Renal cortical epithelial cell (primary cell): ENCODE measurements around the gene RPA1. TPM values are rescaled to one million over a fixed set of nuclear protein-coding genes. Genes with fewer than 3 reads are reported as not detected.
"Not testable (repeated sequence)": the region's sequence is repeated elsewhere in the genome, so short reads cannot be mapped to it uniquely, and the experiment has no call there.

Experiments
- DNase-seq: peaks from one replicate; pipeline ENCODE4 v3.0.0-alpha.2; 2011; ENCODE audit warnings: low read depth
- total RNA-seq: library from RNA; depleted of rRNA; stranded (reverse); fragments of >200 nt; gene quantifications from 2 replicates; pipeline ENCODE4 v1.2.3, GENCODE V29; 2014

Gene RPA1
- total RNA-seq, 1 donor from 2014 or later = 59.5 TPM

GRCh38 chr17:1878419-1879121 lies 48.8 kb downstream of the RPA1 start:
- DNase-seq = no peak

DNA sequence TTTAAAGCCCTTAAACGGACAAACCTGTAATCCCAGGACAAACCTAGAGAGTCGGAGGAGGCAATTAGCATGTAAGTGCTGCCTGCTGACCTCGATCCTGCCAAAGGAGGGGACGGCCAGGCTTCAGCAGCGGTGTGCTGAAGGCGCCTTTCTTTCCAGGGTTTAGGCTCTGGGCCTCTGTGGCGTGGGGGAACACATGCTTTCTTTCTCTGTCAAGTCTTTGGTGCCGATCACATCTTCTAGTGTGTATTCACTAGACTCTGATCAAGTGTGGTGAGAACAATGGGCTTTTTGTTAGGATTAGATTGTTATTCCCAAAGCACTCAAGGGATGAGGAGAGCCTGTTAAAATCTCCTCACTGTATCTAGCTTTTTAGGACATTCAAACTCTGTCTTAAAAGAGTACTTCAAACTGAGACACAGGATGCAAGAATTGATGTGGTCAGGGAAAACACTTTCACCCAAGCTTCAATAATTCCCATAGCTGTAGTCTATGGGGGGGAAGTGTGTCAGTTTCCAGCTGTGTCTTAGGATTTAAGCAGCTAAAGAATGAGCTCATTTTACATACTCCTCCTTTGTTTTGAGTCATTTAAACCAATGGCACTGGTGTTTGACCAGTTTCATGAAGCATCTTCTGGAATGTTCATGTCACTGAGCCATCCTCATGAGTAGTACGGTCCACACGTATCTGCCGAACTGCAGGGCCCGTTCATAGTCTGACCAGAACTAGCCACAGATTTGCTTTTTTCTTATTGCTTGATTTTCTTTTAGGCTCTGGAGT lies 51.2 kb downstream of the RPA1 start:
- no peak for DNase-seq

DNA sequence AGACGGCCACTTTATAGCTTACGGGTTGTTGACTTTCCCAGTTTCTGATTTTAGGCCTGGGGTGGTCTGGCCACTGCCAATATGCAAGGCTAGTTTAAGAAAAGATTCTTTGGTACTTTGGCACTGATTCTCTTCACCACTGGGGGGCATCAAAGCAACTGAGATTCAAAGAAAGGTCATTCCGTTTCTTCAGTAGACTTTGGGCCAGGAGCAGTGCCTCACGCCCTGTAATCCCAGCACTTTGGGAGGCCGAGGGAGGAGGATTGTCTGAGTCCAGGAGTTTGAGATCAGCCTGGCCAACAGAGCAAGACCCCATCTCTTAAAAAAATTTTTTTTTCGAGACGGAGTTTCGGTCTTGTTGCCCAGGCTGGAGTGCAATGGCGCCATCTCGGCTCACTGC lies 53.0 kb downstream of the RPA1 start:
- DNase-seq = peak; percentile 40

DNA sequence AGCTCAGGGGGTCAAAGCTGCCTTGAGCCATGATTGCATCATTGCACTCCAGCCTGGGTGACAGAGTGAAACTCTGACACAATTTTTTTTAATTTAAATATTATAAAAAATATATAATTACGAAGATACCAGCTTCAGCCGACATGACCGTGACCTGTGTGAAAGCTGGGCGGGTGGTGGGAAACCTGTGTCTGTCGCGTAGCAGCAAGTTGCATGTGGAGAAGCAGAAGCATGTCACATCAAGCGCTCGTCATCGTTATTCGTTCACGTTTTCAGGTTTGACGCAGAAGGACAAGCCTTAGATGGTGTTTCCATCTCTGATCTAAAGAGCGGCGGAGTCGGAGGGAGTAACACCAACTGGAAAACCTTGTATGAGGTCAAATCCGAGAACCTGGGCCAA lies 53.7 kb downstream of the RPA1 start:
- no peak for DNase-seq

- no peak for DNase-seq
Measured at GRCh38 chr17:1888741-1889140, 58.9 kb downstream of the RPA1 start.

GRCh38 chr17:1890758-1891450 lies 61.1 kb downstream of the RPA1 start:
- no peak for DNase-seq

DNA sequence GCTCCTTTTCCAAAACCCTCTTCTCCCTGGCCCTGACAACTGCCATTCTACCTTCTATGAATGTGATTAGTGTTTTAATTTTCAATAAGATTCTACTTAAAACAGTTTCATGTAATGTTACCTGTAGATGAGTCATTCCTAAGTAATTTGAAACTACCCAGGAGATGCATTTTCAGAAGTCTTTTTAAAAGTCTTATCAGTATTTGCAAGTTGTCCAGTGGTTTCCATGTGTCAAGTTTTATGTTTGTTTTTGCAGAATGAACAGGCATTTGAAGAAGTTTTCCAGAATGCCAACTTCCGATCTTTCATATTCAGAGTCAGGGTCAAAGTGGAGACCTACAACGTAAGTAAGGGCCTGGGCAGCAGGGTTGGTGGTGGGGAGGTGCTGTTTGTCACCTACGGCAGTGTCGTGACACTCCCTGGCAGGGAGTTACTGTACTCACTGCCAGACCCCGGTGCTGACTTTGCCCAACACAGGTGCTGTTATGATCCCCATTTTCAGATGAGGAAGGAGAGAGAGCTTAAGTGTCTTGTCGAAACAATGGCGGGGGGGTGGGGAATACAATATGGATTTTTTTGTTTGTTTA lies 65.0 kb downstream of the RPA1 start:
- DNase-seq = no peak

DNA sequence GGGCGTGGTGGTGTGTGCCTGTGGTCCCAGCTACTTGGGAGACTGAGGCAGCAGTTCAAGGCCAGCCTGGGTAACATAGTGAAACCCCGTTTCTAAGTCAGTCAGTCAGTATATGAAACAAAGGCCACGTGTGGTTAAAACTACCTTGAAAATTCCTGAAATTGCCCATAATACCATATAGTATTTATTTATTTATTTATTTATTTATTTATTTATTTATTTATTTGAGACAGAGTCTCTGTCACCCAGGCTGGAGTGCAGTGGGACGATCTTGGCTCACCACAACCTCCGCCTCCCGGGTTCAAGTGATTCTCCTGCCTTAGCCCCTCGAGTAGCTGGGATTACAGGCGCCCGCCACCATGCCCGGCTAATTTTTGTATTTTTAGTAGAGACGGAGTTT lies 65.7 kb downstream of the RPA1 start:
- DNase-seq = not testable (repeated sequence)

- DNase-seq = no peak
Measured at GRCh38 chr17:1896243-1897104, 66.7 kb downstream of the RPA1 start.

GRCh38 chr17:1897105-1897656 lies 67.4 kb downstream of the RPA1 start:
- no peak for DNase-seq

DNA sequence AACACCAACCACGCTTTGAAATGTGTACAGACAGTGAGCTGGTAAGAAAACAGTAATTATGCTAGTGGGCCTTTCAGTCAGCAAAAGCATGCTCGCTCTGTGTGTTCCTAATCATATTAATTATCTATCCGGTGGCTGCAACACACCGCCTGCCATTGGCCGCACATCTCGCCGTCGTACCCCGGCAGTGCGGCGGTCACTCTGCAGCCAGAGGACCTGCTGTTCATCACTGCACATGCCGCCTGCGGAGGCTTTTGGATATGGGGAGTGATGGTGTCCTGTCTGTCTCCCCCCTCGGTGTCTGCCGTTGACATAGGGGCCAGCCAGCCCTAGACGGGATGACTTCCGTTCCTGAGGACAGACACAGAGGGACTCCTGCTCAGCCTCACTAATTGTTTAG lies 68.5 kb downstream of the RPA1 start:
- DNase-seq = no peak

GRCh38 chr17:1898872-1899271 lies 69.1 kb downstream of the RPA1 start:
- DNase-seq = no peak

- DNase-seq = no peak
Measured at GRCh38 chr17:1899403-1900000, 69.7 kb downstream of the RPA1 start.

DNA sequence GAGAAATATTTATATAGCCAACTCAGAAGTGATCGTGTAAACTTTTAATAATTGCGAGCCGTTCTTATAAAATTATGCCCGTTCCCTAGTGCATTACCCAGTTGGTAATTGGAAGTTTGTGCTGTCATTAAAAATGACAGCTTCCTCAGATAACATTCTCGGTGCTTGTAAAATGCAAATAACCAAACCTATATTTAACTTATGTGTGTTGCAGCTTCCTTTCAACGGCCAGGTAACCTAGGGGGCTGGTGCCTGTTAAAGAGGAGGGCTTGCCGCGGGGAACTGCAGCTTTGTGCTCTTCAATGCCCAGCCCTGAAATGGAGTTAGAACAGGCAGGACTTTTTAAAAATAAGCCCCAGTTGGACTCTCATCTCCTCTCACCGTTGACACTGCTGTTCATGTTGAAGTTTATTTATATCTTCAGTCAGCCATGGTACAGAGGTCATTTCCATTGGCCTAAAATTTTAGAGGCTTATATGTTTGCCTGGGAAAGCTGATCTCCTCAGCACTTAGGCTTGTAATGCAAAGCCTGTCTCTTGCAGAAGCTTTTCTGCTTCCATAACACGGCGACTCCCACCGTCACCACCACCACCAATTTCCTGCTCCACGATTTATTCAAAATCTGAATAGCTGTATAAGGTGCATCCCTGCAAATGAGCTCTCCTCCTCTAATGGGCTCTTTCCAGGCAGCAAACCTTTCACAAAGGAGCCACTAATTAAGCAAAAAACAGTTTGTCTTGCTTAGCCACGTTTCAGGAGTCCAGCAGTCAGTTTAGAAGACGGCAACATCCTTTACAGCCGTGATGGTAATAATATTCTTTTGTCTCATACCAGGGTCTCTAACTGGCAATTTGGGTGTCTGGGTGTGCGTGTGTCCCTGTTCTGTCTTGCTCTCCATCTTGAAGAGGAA lies 74.7 kb downstream of the RPA1 start:
- no peak for DNase-seq

GRCh38 chr17:1905190-1905913 lies 75.5 kb downstream of the RPA1 start:
- no peak for DNase-seq

GRCh38 chr17:1906662-1907101 lies 76.9 kb downstream of the RPA1 start:
- DNase-seq = no peak

- DNase-seq = no peak
Measured at GRCh38 chr17:1907216-1907631, 77.4 kb downstream of the RPA1 start.

DNA sequence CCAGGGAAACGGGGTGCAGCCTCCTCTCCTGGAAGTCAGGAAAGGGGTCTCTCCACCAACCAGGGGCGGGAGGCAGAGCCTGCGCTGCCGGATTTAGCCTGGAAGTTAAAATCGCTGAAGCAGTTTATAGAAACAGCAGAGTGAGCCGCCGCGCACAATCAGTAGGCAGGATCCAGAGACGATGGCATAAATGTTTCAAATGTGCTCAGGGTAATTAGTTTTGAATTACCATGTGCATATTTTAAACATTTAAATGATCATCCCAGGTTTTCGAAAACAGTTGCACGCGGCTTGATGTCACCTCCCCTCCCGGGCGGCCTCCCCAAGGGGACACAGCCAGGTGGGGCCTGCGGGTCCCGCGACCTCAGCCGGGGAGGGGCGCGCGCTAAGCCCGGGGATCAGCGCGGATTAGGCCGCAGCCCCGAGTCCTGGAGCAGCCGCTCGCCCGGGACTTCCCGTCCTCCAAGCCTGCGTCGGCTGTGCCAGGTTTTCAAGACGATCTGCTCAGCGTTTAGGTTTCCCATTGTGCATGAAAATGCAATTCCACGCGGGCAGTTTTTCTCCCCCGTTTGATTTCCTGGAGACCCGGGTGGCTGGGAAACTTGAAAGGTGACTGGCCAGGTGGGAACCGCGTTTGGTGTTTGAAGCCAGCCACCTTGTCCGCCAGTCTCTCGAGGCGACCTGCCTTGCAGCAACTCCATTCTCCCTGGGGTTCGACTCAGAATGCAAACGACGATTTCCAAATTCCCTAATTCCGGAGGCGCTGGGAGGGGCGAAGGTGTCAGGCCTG lies 78.3 kb downstream of the RPA1 start:
- DNase-seq = no peak
